ENCODE measurements around the gene CAPN8.
A peak's percentile ranks its signal among the peaks of the same experiment; 100 is the strongest.

The CAPN8 gene

GRCh38 chr1:223702735-223703667, 37.5 kb upstream of the CAPN8 start:
- DNase-seq (ENCODE audit: low spot score) = no peak

- DNase-seq (ENCODE audit: low spot score) = no peak
Measured at GRCh38 chr1:223700942-223701637, 35.6 kb upstream of the CAPN8 start.

GRCh38 chr1:223700388-223700918, 35.0 kb upstream of the CAPN8 start:
- DNase-seq (ENCODE audit: low spot score) = no peak

- DNase-seq (ENCODE audit: low spot score) = no peak
Measured at GRCh38 chr1:223695941-223696340, 30.4 kb upstream of the CAPN8 start.

GRCh38 chr1:223695014-223695548, 29.6 kb upstream of the CAPN8 start:
- no peak for DNase-seq (ENCODE audit: low spot score)

GRCh38 chr1:223691121-223691520, 25.6 kb upstream of the CAPN8 start:
- no peak for DNase-seq (ENCODE audit: low spot score)

GRCh38 chr1:223684488-223684792, 18.9 kb upstream of the CAPN8 start:
- DNase-seq (ENCODE audit: low spot score) = no peak

GRCh38 chr1:223683586-223684487, 18.3 kb upstream of the CAPN8 start:
- peak; percentile 74 for DNase-seq (ENCODE audit: low spot score)

GRCh38 chr1:223682502-223682901, 17.0 kb upstream of the CAPN8 start:
- no peak for DNase-seq (ENCODE audit: low spot score)

GRCh38 chr1:223680188-223680587, 14.7 kb upstream of the CAPN8 start:
- no peak for DNase-seq (ENCODE audit: low spot score)

GRCh38 chr1:223678841-223679240, 13.3 kb upstream of the CAPN8 start:
- no peak for DNase-seq (ENCODE audit: low spot score)

GRCh38 chr1:223674119-223674890, 8.8 kb upstream of the CAPN8 start:
- no peak for DNase-seq (ENCODE audit: low spot score)

- DNase-seq (ENCODE audit: low spot score) = no peak
Measured at GRCh38 chr1:223670458-223671159, 5.1 kb upstream of the CAPN8 start.

GRCh38 chr1:223669003-223669795, 3.7 kb upstream of the CAPN8 start:
- DNase-seq (ENCODE audit: low spot score) = no peak

GRCh38 chr1:223667484-223668182, 2.1 kb upstream of the CAPN8 start:
- no peak for DNase-seq (ENCODE audit: low spot score)

GRCh38 chr1:223664106-223664505, 1.4 kb downstream of the CAPN8 start:
- no peak for DNase-seq (ENCODE audit: low spot score)

GRCh38 chr1:223662943-223663342, 2.6 kb downstream of the CAPN8 start:
- DNase-seq (ENCODE audit: low spot score) = no peak

GRCh38 chr1:223659711-223660110, 5.8 kb downstream of the CAPN8 start:
- DNase-seq (ENCODE audit: low spot score) = no peak

GRCh38 chr1:223657978-223658377, 7.5 kb downstream of the CAPN8 start:
- no peak for DNase-seq (ENCODE audit: low spot score)
